Measurements from ENCODE around the gene SETD6. TPM values are rescaled to one million over a fixed set of nuclear protein-coding genes. Genes with fewer than 3 reads are reported as not detected.
A peak's percentile ranks its signal among the peaks of the same experiment; 100 is the strongest.

The SETD6 gene
- total RNA-seq, 1 donor from 2014 or later = 13.5 TPM

- ATAC-seq (no peak), DNase-seq (ENCODE audit: low spot score) (no peak)
Measured at GRCh38 chr16:58492735-58493134, 22.6 kb upstream of the SETD6 start.

- ATAC-seq (no peak), DNase-seq (ENCODE audit: low spot score) (no peak)
Measured at GRCh38 chr16:58493756-58494431, 21.4 kb upstream of the SETD6 start.

- ATAC-seq (peak; percentile 83), DNase-seq (ENCODE audit: low spot score) (peak; percentile 74)
Measured at GRCh38 chr16:58494981-58495520, 20.3 kb upstream of the SETD6 start.

- DNase-seq (ENCODE audit: low spot score) = no peak
- ATAC-seq = no peak
Measured at GRCh38 chr16:58495521-58496331, 19.6 kb upstream of the SETD6 start.

GRCh38 chr16:58497468-58497867, 17.8 kb upstream of the SETD6 start:
- no peak for ATAC-seq
- DNase-seq (ENCODE audit: low spot score) = no peak

- DNase-seq (ENCODE audit: low spot score) = no peak
- no peak for ATAC-seq
Measured at GRCh38 chr16:58497935-58498334, 17.4 kb upstream of the SETD6 start.

- no peak for DNase-seq (ENCODE audit: low spot score)
- ATAC-seq = no peak
Measured at GRCh38 chr16:58498341-58499091, 16.8 kb upstream of the SETD6 start.

- ATAC-seq (no peak), DNase-seq (ENCODE audit: low spot score) (no peak)
Measured at GRCh38 chr16:58499092-58499511, 16.2 kb upstream of the SETD6 start.

GRCh38 chr16:58499615-58500351, 15.5 kb upstream of the SETD6 start, which contains the start of gene NDRG4:
NDRG4 (plus strand) TSS chr16:58500143; CDS start chr16:58500249, 106 bp downstream.
- DNase-seq (ENCODE audit: low spot score) = no peak
- ATAC-seq = no peak

- ATAC-seq (no peak), DNase-seq (ENCODE audit: low spot score) (no peak)
Measured at GRCh38 chr16:58500430-58501241, 14.7 kb upstream of the SETD6 start.

GRCh38 chr16:58501242-58502131, 13.8 kb upstream of the SETD6 start:
- ATAC-seq = peak; percentile 25
- DNase-seq (ENCODE audit: low spot score) = no peak

- no peak for ATAC-seq
- no peak for DNase-seq (ENCODE audit: low spot score)
Measured at GRCh38 chr16:58502217-58502921, 12.9 kb upstream of the SETD6 start.

- no peak for DNase-seq (ENCODE audit: low spot score)
Measured at GRCh38 chr16:58503166-58503862, 12.0 kb upstream of the SETD6 start.

GRCh38 chr16:58503863-58504688, 11.2 kb upstream of the SETD6 start:
- ATAC-seq (no peak), DNase-seq (ENCODE audit: low spot score) (no peak)

More at GRCh38 chr16:58503166-58503862, 12.0 kb upstream of the SETD6 start:
- ATAC-seq = no peak

- no peak for ATAC-seq
- peak; percentile 27 for DNase-seq (ENCODE audit: low spot score)
Measured at GRCh38 chr16:58506241-58507194, 8.8 kb upstream of the SETD6 start.
